GM21447 (cell line): Measurements from ENCODE around the gene FASLG.
A peak's percentile ranks its signal among the peaks of the same experiment; 100 is the strongest.

Source experiments
- ATAC-seq: cut with Tn5 transposase; IDR thresholded peaks from one replicate; pipeline ENCODE4 v1.9.1; 2021; ENCODE audit not compliant: unreplicated experiment

The FASLG gene

GRCh38 chr1:172642970-172643369, 15.9 kb upstream of the FASLG start:
- ATAC-seq: no peak

GRCh38 chr1:172646653-172647052, 12.2 kb upstream of the FASLG start:
- ATAC-seq: no peak

- ATAC-seq: no peak
These were observed 11.8 kb upstream of the FASLG start for GRCh38 chr1:172647110-172647564.

- ATAC-seq: no peak
These were observed 10.9 kb upstream of the FASLG start for GRCh38 chr1:172647987-172648386.

- no peak for ATAC-seq
These were observed 8.3 kb upstream of the FASLG start for GRCh38 chr1:172650474-172651193.

GRCh38 chr1:172653015-172653709, 5.7 kb upstream of the FASLG start:
- ATAC-seq: no peak

- ATAC-seq: no peak
These were observed 4.4 kb upstream of the FASLG start for GRCh38 chr1:172654535-172654934.

- no peak for ATAC-seq
These were observed 2.3 kb upstream of the FASLG start for GRCh38 chr1:172656576-172656975.

- ATAC-seq: no peak
These were observed 1.3 kb upstream of the FASLG start for GRCh38 chr1:172657586-172657985.

- no peak for ATAC-seq
These were observed 2.2 kb downstream of the FASLG start for GRCh38 chr1:172661107-172661506.

- ATAC-seq: peak; percentile 96
These were observed 3.7 kb downstream of the FASLG start for GRCh38 chr1:172662464-172663109.

GRCh38 chr1:172663732-172664131, 4.8 kb downstream of the FASLG start:
- ATAC-seq: no peak

GRCh38 chr1:172668097-172668496, 9.2 kb downstream of the FASLG start:
- no peak for ATAC-seq

- ATAC-seq: no peak
These were observed 10.1 kb downstream of the FASLG start for GRCh38 chr1:172669011-172669410.

GRCh38 chr1:172670316-172670715, 11.4 kb downstream of the FASLG start:
- peak; percentile 46 for ATAC-seq

GRCh38 chr1:172670791-172671190, 11.9 kb downstream of the FASLG start:
- peak; percentile 51 for ATAC-seq

GRCh38 chr1:172671591-172671990, 12.7 kb downstream of the FASLG start:
- ATAC-seq: no peak

- no peak for ATAC-seq
These were observed 13.8 kb downstream of the FASLG start for GRCh38 chr1:172672720-172673119.

GRCh38 chr1:172673761-172674160, 14.9 kb downstream of the FASLG start:
- no peak for ATAC-seq

- no peak for ATAC-seq
These were observed 16.1 kb downstream of the FASLG start for GRCh38 chr1:172674831-172675613.
